ENCODE measurements around the gene CCDC71L. TPM values are rescaled to one million over a fixed set of nuclear protein-coding genes. Genes with fewer than 3 reads are reported as not detected.

The CCDC71L gene
- total RNA-seq, 1 donor from 2014 or later: 33.1 TPM

DNA sequence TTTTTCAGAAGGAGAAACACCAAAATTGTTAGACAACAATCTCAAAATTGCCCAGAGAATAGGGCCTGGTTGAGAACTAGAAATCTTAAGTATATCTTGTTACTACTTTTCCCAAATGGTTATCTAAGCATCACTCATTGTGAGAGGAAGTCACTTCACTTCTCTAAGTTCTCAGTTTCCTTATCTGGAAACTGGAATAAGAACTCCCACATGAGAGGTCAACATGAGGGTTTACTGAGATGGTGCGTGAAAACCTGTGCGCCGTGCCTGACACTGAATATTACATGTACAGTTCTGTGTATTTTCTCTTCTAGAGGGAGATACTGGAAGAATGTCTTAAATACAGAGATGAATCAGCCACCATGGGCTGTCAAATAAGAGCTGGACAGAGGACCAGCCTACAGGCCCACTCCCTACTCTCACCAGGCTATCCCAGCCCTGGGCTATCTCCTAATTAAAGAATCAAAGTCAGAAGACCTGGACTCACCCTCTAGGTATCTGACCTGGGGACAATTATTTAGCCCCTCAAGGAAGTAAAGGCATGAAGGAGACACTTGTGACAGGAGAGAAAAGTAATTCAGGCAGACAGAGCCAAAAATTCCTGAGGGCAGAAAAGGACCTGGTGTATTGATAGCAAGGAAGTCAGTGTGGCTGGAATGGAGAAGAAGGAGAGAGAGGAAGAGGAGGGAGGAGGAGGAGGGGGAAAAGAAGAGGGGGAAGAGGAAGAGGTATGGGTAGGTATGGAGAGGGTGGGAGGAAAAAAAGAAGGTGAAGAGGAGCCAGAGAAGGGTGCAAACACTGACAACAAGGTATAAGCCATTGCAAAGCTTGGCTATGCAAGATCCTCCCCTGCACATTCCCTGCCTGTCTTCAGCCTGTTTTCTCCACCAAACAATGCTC, 44.9 kb downstream of the CCDC71L start:
- ATAC-seq (ENCODE audit: low read depth) (no peak), DNase-seq (no peak)
- no peak overlapping the region for H3K4me3 Mint-ChIP-seq
- intact Hi-C loops (cut with micrococcal nuclease): no loop called here
- no peaks in the 10 kb centered on the region for H3K4me1 Mint-ChIP-seq
- POLR2A ChIA-PET: no interaction called here
- H3K27ac Mint-ChIP-seq: no peak overlapping the region
- no peaks in the 10 kb centered on the region for H3K36me3 Mint-ChIP-seq (ENCODE audit: low read depth)
- H3K27me3 Mint-ChIP-seq: peaks cover 2% of the 10 kb centered on the region
- CTCF ChIA-PET: no interaction called here
- TF ChIP-seq, protein P1, sequence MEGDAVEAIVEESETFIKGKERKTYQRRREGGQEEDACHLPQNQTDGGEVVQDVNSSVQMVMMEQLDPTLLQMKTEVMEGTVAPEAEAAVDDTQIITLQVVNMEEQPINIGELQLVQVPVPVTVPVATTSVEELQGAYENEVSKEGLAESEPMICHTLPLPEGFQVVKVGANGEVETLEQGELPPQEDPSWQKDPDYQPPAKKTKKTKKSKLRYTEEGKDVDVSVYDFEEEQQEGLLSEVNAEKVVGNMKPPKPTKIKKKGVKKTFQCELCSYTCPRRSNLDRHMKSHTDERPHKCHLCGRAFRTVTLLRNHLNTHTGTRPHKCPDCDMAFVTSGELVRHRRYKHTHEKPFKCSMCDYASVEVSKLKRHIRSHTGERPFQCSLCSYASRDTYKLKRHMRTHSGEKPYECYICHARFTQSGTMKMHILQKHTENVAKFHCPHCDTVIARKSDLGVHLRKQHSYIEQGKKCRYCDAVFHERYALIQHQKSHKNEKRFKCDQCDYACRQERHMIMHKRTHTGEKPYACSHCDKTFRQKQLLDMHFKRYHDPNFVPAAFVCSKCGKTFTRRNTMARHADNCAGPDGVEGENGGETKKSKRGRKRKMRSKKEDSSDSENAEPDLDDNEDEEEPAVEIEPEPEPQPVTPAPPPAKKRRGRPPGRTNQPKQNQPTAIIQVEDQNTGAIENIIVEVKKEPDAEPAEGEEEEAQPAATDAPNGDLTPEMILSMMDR (IDR thresholded peaks at IDR 0.05): no peak
- H3K9me3 Mint-ChIP-seq: no peaks in the 10 kb centered on the region

DNA sequence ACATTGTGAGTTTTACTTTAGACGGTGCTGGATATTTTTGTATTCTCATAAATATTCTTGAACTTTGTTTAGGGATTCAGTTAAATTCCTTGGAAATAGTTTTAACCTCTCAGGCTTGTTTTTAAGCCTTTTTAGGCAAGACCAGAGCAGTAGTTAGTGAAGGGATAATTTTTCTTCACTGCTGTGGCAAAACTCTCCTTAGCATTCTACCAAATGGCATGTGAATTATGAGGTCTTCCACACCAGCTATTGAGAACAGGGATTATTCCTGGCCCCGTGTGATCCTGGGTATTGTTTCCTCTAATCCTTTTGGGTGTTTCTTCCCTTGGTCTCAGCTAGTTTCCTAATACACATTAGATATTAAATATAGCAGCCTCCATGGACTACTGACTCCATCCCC, 46.2 kb downstream of the CCDC71L start:
- ATAC-seq (ENCODE audit: low read depth) (no peak), DNase-seq (no peak)
- H3K36me3 Mint-ChIP-seq (ENCODE audit: low read depth): no peaks in the 10 kb centered on the region
- H3K27me3 Mint-ChIP-seq: peaks cover 2% of the 10 kb centered on the region
- no peaks in the 10 kb centered on the region for H3K9me3 Mint-ChIP-seq
- TF ChIP-seq, protein P1 (IDR thresholded peaks at IDR 0.05): no peak
- intact Hi-C loops (cut with micrococcal nuclease): no loop called here
- H3K27ac Mint-ChIP-seq: no peak overlapping the region
- ChIA-PET CTCF (no interaction called here), POLR2A (no interaction called here)
- H3K4me3 Mint-ChIP-seq: no peak overlapping the region
- H3K4me1 Mint-ChIP-seq: no peaks in the 10 kb centered on the region

DNA sequence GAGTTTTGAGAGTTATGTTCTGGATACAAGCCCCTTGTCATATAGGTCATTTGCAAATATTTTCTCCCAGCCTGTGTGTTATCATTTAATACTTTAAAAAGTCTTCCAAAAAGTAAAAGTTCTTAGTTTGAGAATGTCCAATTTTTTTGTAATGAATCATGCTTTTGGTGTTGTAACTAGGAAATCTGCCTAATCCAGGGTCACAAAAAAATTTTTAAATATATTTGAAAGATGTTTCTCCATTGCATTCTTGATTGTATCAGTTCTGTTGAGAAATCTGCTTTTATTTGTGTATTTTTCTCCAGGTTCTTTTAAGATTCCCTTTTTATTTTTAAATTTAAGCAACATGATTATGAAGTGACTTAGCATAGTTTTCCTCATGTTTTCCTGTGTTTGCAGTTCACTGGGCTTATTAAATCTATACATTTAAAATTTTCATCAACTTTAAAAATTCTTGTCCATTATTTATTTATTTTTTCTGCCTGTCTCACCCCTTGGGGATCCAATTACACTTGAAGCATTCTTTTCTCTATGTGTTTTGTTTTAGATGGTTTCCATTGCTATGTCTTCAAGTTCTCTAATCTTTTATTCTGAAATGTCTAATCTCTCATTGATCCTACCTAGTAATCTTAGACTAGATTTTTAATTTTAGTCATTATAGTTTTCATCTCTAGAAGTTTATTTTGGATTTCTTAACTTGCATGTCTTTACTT, 47.0 kb downstream of the CCDC71L start:
- Mint-ChIP-seq H3K4me1 (no peaks in the 10 kb centered on the region), H3K4me3 (no peak overlapping the region), H3K27me3 (peaks cover 5% of the 10 kb centered on the region), H3K9me3 (no peaks in the 10 kb centered on the region), H3K27ac (no peak overlapping the region), H3K36me3 (ENCODE audit: low read depth) (no peaks in the 10 kb centered on the region)
- ChIA-PET CTCF (no interaction called here), POLR2A (interaction anchor here (0.6 kb wide), 1 partner anchor 269 kb away, joined by 3 read pairs; no protein-coding TSS in a partner anchor)
- intact Hi-C loops (cut with micrococcal nuclease): no loop called here
- no peak for DNase-seq
- TF ChIP-seq, protein P1 (IDR thresholded peaks at IDR 0.05): no peak
- no peak for ATAC-seq (ENCODE audit: low read depth)

DNA sequence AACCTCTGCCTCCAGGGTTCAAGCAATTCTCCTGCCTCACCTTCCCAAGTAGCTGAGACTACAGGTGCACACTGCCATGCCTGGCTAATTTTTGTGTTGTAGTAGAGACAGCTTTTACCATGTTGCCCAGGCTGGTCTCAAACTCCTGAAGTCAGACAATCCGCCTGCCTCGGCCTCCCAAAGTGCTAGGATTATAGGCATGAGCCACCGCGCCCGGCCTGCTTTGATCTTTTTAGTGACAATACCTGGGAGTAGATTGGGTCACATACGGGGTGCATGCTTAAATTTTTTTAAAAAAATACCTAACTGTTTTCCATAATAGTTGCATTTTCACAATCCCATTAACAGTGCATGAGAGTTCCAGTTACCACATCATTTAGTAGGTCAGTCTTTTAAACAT, 47.7 kb downstream of the CCDC71L start:
- TF ChIP-seq, protein P1 (IDR thresholded peaks at IDR 0.05): no peak
- ChIA-PET POLR2A (interaction anchor here (0.6 kb wide), 1 partner anchor 269 kb away, joined by 3 read pairs; no protein-coding TSS in a partner anchor), CTCF (no interaction called here)
- DNase-seq (no peak), ATAC-seq (ENCODE audit: low read depth) (no peak)
- no peak overlapping the region for H3K27ac Mint-ChIP-seq
- H3K27me3 Mint-ChIP-seq: peaks cover 5% of the 10 kb centered on the region
- H3K4me3 Mint-ChIP-seq: no peak overlapping the region
- no peaks in the 10 kb centered on the region for H3K9me3 Mint-ChIP-seq
- no peaks in the 10 kb centered on the region for H3K4me1 Mint-ChIP-seq
- no peaks in the 10 kb centered on the region for H3K36me3 Mint-ChIP-seq (ENCODE audit: low read depth)
- intact Hi-C loops (cut with micrococcal nuclease): no loop called here

DNA sequence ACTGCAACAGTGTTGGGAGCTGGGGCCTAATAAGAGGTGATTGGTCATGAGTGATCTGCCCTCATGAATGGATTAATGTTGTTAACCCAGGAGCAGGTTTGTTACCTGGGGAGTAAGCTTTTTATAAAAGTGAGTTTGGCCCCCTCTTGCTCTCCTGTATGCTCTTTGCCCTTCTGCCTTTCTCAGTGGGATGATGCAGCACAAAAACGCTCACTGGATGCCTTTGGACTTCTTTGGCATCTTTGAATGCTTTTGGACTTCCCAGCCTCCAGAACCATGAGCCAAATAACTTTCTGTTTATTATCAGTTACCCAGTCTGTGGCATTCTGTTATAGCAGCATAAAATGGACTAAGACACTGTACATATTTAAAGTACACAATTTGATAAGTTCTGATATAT, 48.5 kb downstream of the CCDC71L start:
- no peak for ATAC-seq (ENCODE audit: low read depth)
- ChIA-PET CTCF (no interaction called here), POLR2A (interaction anchor here (0.6 kb wide), 1 partner anchor 1263 kb away, joined by 3 read pairs; no protein-coding TSS in a partner anchor)
- TF ChIP-seq, protein P1 (IDR thresholded peaks at IDR 0.05): no peak
- Mint-ChIP-seq H3K4me1 (no peaks in the 10 kb centered on the region), H3K9me3 (no peaks in the 10 kb centered on the region), H3K27ac (no peak overlapping the region), H3K36me3 (ENCODE audit: low read depth) (no peaks in the 10 kb centered on the region), H3K27me3 (peaks cover 3% of the 10 kb centered on the region), H3K4me3 (no peak overlapping the region)
- no peak for DNase-seq
- intact Hi-C loops (cut with micrococcal nuclease): no loop called here
